ENCODE measurements around the gene CSRNP3.
"Not testable (repeated sequence)": the region's sequence is repeated elsewhere in the genome, so short reads cannot be mapped to it uniquely, and the experiment has no call there.

Gene CSRNP3

DNA sequence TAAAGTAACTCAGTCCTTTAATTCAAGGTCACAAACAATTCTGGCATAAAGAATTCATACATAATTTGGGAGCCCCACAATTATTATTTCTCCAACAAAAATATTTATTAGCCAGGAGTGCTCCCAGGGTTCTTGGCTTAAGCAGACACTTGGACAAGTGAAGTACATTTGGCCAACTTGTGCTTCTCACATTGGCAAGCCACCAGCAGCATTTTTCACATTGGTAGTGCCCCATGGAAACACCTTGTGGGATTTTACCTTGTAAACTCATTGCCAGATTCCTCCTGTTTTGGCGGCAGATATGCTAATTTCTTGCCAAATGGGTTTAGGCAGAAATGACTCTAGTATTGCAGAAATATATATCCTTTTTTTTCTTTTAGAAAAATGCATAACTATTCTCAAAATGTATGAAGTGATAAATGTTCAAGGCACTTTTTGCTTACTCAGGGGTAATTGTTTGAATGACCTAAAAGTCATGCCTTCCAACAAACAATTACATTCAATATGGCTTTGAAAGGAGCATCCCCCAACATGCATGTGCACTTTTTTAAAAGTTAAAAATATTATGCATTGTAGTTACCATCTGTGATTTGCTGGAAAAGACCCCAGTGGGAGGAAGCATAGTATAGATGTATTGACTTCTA lies 113.5 kb downstream of the CSRNP3 start:
- in situ Hi-C loops (cut with HindIII; ENCODE audit: low sequenced_read_pairs) = no loop called here
- TF ChIP-seq, protein P1, sequence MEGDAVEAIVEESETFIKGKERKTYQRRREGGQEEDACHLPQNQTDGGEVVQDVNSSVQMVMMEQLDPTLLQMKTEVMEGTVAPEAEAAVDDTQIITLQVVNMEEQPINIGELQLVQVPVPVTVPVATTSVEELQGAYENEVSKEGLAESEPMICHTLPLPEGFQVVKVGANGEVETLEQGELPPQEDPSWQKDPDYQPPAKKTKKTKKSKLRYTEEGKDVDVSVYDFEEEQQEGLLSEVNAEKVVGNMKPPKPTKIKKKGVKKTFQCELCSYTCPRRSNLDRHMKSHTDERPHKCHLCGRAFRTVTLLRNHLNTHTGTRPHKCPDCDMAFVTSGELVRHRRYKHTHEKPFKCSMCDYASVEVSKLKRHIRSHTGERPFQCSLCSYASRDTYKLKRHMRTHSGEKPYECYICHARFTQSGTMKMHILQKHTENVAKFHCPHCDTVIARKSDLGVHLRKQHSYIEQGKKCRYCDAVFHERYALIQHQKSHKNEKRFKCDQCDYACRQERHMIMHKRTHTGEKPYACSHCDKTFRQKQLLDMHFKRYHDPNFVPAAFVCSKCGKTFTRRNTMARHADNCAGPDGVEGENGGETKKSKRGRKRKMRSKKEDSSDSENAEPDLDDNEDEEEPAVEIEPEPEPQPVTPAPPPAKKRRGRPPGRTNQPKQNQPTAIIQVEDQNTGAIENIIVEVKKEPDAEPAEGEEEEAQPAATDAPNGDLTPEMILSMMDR (IDR thresholded peaks at IDR 0.05; ENCODE audit: low read depth, low read length, missing control alignments) = no peak
- no peak overlapping the region for H3K4me3 ChIP-seq (ENCODE audit: low read depth, low read length)
- no peak for DNase-seq (ENCODE audit: low read depth)

DNA sequence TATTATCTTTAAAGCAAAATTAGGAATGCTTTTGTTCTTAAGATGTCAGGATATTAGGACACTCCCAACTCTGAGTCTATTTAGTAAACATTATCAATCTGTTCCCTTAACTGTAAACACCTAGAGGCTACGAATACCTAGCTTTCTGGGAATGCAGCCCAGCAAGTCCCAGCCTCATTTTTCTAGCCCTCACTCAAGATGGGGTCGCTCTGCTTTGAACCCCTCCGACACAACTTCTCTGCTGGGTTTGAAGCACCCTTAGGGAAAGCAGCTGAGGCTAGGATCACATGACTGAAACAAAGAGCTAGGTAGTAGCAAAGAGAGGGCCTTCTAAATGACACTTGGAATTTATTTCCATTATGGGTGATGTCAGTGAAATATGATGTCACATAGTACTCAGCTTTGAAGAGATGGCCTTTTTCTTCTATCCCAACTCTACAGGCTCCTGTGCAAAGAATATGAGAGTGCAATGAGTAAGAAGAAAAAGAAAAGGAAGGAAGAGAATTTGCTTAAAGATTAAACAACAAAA lies 114.7 kb downstream of the CSRNP3 start:
- DNase-seq (ENCODE audit: low read depth) = no peak
- no peak overlapping the region for H3K4me3 ChIP-seq (ENCODE audit: low read depth, low read length)
- TF ChIP-seq, protein P1 (IDR thresholded peaks at IDR 0.05; ENCODE audit: low read depth, low read length, missing control alignments) = no peak
- in situ Hi-C loops (cut with HindIII; ENCODE audit: low sequenced_read_pairs) = no loop called here

DNA sequence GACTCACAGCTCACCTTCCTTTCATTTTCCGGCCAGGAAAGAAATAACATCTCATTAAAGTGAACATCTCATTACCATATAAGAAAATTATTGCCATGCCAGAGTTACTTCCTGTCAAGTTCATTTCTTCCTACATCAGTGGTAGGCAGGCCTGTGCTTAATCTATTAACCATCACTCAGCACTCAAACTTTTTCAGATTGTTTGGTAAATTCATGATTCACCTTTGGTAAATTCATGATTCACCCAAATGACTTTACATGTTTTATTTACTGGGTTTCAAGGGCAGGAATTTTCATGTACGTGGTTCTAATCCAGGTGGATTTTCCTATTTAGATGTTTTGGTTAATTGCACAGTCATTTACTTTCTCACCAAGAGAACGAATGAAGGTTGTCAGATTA lies 116.5 kb downstream of the CSRNP3 start:
- no peak for DNase-seq (ENCODE audit: low read depth)
- in situ Hi-C loops (cut with HindIII; ENCODE audit: low sequenced_read_pairs) = no loop called here
- H3K4me3 ChIP-seq (ENCODE audit: low read depth, low read length) = no peak overlapping the region
- TF ChIP-seq, protein P1 (IDR thresholded peaks at IDR 0.05; ENCODE audit: low read depth, low read length, missing control alignments) = no peak

DNA sequence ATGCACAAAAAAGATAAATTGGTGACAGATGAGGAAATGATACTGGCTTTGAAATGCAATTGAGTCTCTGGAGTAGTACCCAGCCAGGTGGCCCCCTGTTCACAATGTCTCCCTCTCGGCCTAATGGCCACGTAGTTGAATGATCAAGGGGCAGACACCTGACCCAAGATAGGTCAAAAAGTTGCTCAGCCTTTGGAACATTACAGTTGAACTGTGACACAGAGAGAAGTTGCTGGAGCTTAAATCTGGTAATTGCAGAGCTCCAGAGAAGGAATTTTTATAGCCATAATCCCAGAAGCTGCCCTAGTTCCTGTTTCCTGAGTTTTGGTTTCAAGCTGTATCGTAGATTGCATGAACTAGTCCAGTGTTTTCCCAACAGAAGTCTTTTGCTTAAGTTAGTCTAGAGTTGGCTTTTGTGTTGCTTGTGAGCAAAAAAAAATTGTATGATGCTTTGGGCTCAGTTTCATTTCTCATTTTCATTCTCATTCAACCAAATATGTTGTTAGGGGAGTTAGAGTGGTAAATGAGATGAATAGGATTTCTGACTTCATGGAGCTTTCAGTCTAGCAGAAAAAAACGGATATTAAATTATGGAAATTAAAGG lies 117.9 kb downstream of the CSRNP3 start:
- in situ Hi-C loops (cut with HindIII; ENCODE audit: low sequenced_read_pairs) = no loop called here
- TF ChIP-seq, protein P1 (IDR thresholded peaks at IDR 0.05; ENCODE audit: low read depth, low read length, missing control alignments) = no peak
- no peak for DNase-seq (ENCODE audit: low read depth)
- no peak overlapping the region for H3K4me3 ChIP-seq (ENCODE audit: low read depth, low read length)

DNA sequence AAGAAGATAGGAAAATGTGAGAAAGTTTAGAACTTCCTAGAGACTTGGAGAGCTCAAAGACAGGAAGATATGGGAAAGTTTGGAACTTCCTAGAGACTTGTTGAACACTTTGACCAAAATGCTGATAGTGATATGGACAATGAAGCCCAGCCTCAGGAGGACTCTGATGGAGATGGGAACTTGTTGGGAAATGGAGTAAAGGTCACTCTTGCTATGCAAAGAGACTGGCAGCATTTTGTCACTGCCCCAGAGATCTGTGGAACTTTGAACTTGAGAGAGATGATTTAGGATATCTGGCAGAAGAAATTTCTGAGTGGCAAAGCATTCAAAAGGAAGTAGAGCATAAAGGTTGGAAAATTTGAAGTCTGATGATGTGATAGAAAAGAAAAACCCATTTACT lies 121.5 kb downstream of the CSRNP3 start:
- DNase-seq (ENCODE audit: low read depth); H3K4me3 ChIP-seq (ENCODE audit: low read depth, low read length); in situ Hi-C loops (cut with HindIII; ENCODE audit: low sequenced_read_pairs): not testable (repeated sequence)

DNA sequence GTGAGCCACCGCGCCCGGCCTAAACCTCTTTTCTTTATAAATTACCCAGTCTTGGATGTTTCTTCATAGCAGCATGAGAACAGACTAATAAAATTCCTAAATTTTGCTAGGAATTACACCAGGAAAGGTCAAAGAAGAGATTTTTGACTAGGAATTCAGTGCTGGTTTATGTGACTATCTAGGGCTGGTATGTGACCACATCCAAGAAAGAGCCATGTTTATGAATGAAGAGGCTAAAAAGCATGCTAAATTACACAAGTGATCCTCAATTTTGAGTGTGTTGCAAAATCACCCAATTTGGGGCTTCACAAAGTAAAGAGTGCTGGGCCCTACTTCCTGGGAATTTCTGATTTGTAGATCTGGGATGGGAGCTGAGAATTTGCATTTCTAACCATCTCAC lies 123.6 kb downstream of the CSRNP3 start:
- no peak for DNase-seq (ENCODE audit: low read depth)
- TF ChIP-seq, protein P1 (IDR thresholded peaks at IDR 0.05; ENCODE audit: low read depth, low read length, missing control alignments) = no peak
- no peak overlapping the region for H3K4me3 ChIP-seq (ENCODE audit: low read depth, low read length)
- in situ Hi-C loops (cut with HindIII; ENCODE audit: low sequenced_read_pairs) = no loop called here

DNA sequence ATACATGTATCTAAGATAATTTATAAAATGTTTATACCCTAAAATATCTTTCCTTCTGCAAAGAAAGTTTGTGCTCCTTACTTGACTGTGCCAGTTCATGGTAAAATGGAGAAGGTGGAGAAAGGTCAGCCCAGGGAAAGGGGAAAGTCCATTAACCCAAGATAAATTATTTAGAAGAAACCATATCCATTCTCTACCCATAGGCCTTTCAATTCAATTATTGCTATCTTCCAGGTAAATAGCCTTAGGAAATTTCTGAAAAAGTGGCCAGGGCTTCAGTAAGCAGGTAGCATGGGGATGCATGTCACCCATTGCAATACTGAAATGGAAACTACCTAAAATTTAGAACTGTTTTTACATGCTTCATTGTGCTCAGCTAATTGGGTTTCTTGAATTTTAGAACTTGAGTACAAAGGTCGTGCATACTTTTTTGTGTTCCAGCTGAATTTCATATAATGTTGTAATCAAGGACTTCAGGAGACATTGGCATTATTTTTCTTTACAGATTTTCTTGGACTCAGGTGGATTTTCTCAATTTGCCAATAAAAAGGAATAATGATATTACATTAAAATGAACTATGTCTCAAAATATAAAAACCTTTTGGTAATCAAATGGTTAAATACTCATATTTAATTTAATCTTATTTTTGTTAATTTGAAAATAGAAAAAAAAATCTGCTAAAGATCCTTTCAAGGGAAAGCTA lies 124.9 kb downstream of the CSRNP3 start:
- TF ChIP-seq, protein P1 (IDR thresholded peaks at IDR 0.05; ENCODE audit: low read depth, low read length, missing control alignments) = no peak
- H3K4me3 ChIP-seq (ENCODE audit: low read depth, low read length) = no peak overlapping the region
- no peak for DNase-seq (ENCODE audit: low read depth)
- in situ Hi-C loops (cut with HindIII; ENCODE audit: low sequenced_read_pairs) = no loop called here

Measured in astrocyte of the cerebellum (primary cell).